HG02938 (cell line): ENCODE data around the gene CARD11.

Experiments
- ATAC-seq: cut with Tn5 transposase; IDR thresholded peaks from one replicate; pipeline ENCODE4 v1.9.1; 2021; ENCODE audit warnings: mild to moderate bottlenecking, moderate library complexity; ENCODE audit not compliant: unreplicated experiment

CARD11 gene

GRCh38 chr7:2912684-2913439 lies 130.8 kb downstream of the CARD11 start:
- ATAC-seq, result no peak

GRCh38 chr7:2911466-2911865 lies 132.2 kb downstream of the CARD11 start:
- ATAC-seq, result no peak

GRCh38 chr7:2909471-2910039 lies 134.1 kb downstream of the CARD11 start:
- ATAC-seq, result no peak

- no peak for ATAC-seq
Measured at GRCh38 chr7:2909043-2909442, 134.6 kb downstream of the CARD11 start.

GRCh38 chr7:2908103-2908683 lies 135.5 kb downstream of the CARD11 start:
- no peak for ATAC-seq

- no peak for ATAC-seq
Measured at GRCh38 chr7:2906197-2906931, 137.3 kb downstream of the CARD11 start.

GRCh38 chr7:2905500-2905899 lies 138.2 kb downstream of the CARD11 start:
- ATAC-seq, result no peak

GRCh38 chr7:2905027-2905426 lies 138.6 kb downstream of the CARD11 start:
- no peak for ATAC-seq

- no peak for ATAC-seq
Measured at GRCh38 chr7:2904202-2904601, 139.5 kb downstream of the CARD11 start.

- ATAC-seq, result no peak
Measured at GRCh38 chr7:2903682-2904162, 139.9 kb downstream of the CARD11 start.

GRCh38 chr7:2897023-2897422 lies 146.6 kb downstream of the CARD11 start:
- ATAC-seq, result no peak

GRCh38 chr7:2896131-2896530 lies 147.5 kb downstream of the CARD11 start:
- ATAC-seq, result no peak

- peak; percentile 57 for ATAC-seq
Measured at GRCh38 chr7:2894118-2894940, 149.3 kb downstream of the CARD11 start.

- ATAC-seq, result no peak
Measured at GRCh38 chr7:2893411-2893861, 150.2 kb downstream of the CARD11 start.

GRCh38 chr7:2892549-2892948 lies 151.1 kb downstream of the CARD11 start:
- ATAC-seq, result no peak

GRCh38 chr7:2887816-2888215 lies 155.9 kb downstream of the CARD11 start:
- ATAC-seq, result no peak

- ATAC-seq, result no peak
Measured at GRCh38 chr7:2886900-2887299, 156.8 kb downstream of the CARD11 start.

- ATAC-seq, result no peak
Measured at GRCh38 chr7:2886391-2886790, 157.3 kb downstream of the CARD11 start.

- no peak for ATAC-seq
Measured at GRCh38 chr7:2884161-2884560, 159.5 kb downstream of the CARD11 start.

- no peak for ATAC-seq
Measured at GRCh38 chr7:2883101-2883500, 160.6 kb downstream of the CARD11 start.

GRCh38 chr7:2882111-2882510 lies 161.6 kb downstream of the CARD11 start:
- no peak for ATAC-seq
